NT2/D1 (cell line): ENCODE data around the gene TMEM125.

Experiments used
- YY1 ChIP-seq: IDR thresholded peaks from 2 replicates; pipeline ENCODE4 v1.6.1; 2011; ENCODE audit not compliant: insufficient read length, insufficient read depth
- ZNF274 ChIP-seq: IDR thresholded peaks from 2 replicates; pipeline ENCODE4 v1.6.1; 2011; ENCODE audit warnings: mild to moderate bottlenecking, low read depth, low read length

GRCh38 chr1:43274125-43274803 lies 4.5 kb downstream of the TMEM125 start:
- TF ChIP-seq YY1 (no peak), ZNF274 (no peak)
